ENCODE data around the gene LHFPL2.
"Not testable (repeated sequence)": the region's sequence is repeated elsewhere in the genome, so short reads cannot be mapped to it uniquely, and the experiment has no call there.

Gene LHFPL2

GRCh38 chr5:78621291-78621738 is 27.3 kb downstream of the LHFPL2 start:
- DNase-seq (ENCODE audit: low read depth in 4 of 4, low spot score in 1 of 4): no peak

DNA sequence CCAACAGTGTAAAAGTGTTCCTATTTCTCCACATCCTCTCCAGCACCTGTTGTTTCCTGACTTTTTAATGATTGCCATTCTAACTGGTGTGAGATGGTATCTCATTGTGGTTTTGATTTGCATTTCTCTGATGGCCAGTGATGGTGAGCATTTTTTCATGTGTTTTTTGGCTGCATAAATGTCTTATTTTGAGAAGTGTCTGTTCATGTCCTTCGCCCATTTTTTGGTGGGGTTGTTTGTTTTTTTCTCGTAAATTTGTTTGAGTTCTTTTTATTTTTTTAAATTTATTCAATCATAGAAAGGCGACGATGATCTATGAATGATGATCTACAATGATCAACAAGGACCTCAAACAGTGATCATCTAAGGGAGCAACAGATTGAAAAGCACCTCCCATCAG is 28.5 kb downstream of the LHFPL2 start:
- DNase-seq (ENCODE audit: low read depth in 4 of 4, low spot score in 1 of 4): not testable (repeated sequence)

GRCh38 chr5:78618303-78618702 is 30.3 kb downstream of the LHFPL2 start:
- DNase-seq (ENCODE audit: low read depth in 4 of 4, low spot score in 1 of 4): no peak

GRCh38 chr5:78615697-78616096 is 32.9 kb downstream of the LHFPL2 start:
- no peak for DNase-seq (ENCODE audit: low read depth in 4 of 4, low spot score in 1 of 4)

GRCh38 chr5:78614816-78615215 is 33.8 kb downstream of the LHFPL2 start:
- DNase-seq (ENCODE audit: low read depth in 4 of 4, low spot score in 1 of 4): no peak

DNA sequence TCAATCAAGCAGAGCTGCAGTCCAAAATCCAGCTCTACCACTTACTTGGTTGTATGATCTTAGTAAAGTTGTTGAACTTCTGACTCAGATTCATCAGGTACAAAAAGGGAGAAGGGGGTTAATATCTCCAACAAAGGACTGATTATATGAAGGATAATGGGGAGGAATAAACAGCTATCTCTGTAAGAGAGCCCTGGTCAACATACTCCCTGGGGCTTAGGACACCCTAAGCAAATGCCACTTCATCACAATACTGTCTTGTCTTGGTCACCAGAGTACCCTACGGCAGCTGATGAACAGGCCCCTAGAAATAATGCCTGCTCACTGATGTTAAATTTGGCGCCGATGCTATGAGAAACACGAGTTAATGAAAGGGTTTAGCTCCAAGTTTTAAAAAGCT is 34.8 kb downstream of the LHFPL2 start:
- DNase-seq (ENCODE audit: low read depth in 4 of 4, low spot score in 1 of 4): no peak

DNA sequence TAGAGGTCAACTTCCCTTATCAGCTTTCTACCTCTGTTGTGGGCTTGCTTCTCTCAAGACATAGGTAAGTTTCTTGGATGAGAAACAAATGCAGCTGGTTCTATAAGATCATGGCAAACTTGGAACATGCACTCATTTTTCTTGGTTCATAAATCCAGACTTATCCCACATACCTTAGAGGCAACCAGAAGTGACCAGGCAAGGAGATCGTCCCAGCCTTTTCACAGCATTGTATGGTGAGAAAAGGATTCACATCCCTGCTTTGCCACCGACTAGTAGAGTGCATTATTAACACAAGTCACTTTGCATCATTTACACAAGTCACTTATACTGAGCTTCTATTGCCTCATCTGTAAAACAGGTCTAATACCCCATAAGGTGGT is 35.4 kb downstream of the LHFPL2 start:
- no peak for DNase-seq (ENCODE audit: low read depth in 4 of 4, low spot score in 1 of 4)

GRCh38 chr5:78612227-78613150 is 36.1 kb downstream of the LHFPL2 start:
- no peak for DNase-seq (ENCODE audit: low read depth in 4 of 4, low spot score in 1 of 4)

DNA sequence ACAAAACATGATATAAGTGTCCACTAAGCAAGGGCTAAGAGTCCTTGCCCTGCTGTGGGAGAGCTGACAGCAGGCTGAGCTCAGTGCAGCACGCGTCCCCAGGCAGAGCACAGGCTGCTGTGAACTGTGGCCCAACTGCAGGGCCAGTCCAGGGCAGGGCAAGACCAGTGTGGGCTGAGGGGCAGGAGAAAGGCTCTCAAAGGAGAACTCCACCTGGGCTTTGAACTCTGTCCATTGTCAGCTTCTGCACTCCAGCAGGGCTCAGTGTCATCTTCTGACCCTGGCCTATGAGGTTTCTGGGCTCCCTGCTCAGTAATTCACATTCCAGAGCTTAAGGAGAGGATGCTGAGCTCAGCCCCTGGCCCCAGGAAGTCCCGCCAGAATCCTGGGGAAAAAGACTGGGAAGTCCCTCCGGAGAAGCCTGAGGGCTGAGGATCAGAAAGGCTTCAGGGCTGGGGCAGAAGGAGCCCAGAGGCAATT is 37.4 kb downstream of the LHFPL2 start:
- DNase-seq (ENCODE audit: low read depth in 4 of 4, low spot score in 1 of 4): no peak

GRCh38 chr5:78610636-78611035 is 37.9 kb downstream of the LHFPL2 start:
- no peak for DNase-seq (ENCODE audit: low read depth in 4 of 4, low spot score in 1 of 4)

DNA sequence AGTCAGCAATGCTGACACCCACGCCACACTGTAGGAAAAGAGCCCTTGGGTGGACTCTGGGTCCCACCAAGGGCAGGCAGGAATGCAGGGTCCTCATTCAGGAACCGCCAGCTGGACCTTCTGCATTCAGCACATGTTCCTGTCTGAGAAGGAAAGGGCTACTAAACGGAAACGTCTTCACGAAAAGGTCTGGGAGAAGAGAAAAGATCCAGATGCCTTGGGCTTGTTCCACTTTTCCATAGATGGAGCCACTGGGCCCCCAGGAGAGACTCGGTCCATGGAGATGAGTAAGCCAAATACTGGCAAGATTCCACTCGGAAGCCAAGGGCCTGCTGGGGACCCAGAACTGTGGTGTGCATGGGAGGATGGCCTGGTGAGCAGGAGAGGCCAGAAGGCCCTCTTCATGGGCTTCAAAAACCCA is 38.4 kb downstream of the LHFPL2 start:
- no peak for DNase-seq (ENCODE audit: low read depth in 4 of 4, low spot score in 1 of 4)

- DNase-seq (ENCODE audit: low read depth in 4 of 4, low spot score in 1 of 4): no peak
These were observed 40.7 kb downstream of the LHFPL2 start for GRCh38 chr5:78607864-78608263.

DNA sequence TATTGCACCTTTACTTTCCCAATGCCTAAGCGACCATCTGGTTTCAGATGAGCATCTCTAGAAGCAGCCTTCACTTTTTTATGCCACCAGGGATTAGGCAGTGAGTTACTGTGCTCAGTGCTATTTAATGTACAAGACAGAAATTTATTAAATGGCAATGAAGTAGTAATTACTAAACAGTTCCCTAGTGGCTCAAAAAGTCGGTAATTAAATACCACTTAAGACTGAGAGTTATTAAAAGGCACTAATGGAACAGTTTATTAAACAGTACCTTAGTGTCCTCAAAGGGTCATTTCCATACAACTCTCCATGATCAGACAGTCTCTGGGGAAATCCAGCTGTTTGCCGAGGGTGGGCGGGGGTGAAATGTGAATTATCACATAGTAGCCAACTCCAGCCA is 42.3 kb downstream of the LHFPL2 start:
- DNase-seq (ENCODE audit: low read depth in 4 of 4, low spot score in 1 of 4): no peak

- DNase-seq (ENCODE audit: low read depth in 4 of 4, low spot score in 1 of 4): no peak
These were observed 43.0 kb downstream of the LHFPL2 start for GRCh38 chr5:78605611-78606010.

DNA sequence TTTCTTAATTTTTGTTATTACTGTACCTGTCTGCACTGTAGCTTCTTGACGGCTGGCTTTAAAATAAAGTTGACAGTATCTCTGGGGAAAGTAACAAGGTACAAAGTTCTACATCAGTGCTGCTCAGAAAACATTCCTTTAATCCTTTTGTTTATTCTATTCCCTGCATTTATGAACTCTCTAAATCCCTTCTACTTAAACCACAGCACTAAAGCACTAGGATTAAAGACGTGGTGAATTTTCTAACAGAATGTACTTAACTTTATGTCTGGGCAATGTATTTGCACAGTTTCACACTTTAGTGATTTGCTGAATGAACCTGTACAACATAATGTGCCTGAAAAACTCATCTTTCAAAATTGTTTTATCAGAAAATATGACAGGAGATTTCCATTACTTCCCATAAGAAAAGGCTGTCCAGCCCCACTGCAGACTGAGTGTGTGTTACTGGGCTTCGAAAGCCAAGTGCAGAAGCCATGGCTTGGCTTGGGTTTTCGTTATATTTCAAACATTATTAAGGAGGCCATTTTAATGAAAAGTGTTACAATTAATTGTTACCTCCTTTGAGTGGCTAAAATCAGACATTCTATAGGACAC is 43.8 kb downstream of the LHFPL2 start:
- no peak for DNase-seq (ENCODE audit: low read depth in 4 of 4, low spot score in 1 of 4)

DNA sequence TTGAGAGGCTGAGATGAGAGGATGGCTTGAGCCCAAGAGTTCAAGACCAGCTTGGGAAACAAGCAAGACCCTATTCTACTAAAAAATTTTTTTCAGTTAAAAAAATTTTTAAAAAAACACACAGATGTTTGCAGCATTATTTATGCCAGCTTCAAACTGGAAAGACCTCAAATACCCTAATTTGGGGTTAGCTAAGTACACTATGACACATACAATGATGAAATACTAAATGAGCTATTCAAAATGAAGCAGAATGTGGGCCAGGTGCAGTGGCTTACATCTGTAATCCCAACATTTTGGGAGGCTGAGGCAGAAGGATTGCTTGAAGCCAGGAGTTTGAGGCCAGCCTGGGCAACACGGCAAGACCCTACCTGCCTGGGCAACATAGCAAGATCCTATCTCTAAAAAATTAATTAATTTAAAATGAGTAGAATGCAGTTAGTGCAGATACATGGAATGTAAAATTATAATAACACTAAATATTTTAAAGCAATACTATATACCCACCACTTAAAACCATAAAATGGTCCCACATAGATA is 44.9 kb downstream of the LHFPL2 start:
- DNase-seq (ENCODE audit: low read depth in 4 of 4, low spot score in 1 of 4): no peak

DNA sequence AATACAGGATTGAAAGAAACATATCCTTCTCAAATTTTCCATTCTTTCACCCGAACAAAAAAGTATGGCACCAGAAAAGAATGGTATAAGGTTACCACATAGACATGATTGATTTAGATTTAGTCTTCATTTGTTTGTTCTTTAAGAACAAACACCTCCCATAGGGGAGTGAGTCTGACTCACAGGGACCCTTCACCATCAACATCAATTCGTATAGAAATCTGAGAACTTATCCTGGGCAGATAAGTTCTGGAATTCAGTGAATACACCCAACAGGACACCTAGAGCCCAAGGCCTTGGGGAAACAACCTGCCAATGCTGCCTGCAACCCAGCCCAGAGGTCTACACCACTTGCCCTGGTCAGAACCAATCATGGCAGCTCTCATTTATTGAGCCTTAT is 46.2 kb downstream of the LHFPL2 start:
- DNase-seq (ENCODE audit: low read depth in 4 of 4, low spot score in 1 of 4): no peak

- no peak for DNase-seq (ENCODE audit: low read depth in 4 of 4, low spot score in 1 of 4)
These were observed 46.8 kb downstream of the LHFPL2 start for GRCh38 chr5:78601559-78602314.

GRCh38 chr5:78600687-78601414 is 47.7 kb downstream of the LHFPL2 start:
- no peak for DNase-seq (ENCODE audit: low read depth in 4 of 4, low spot score in 1 of 4)

DNA sequence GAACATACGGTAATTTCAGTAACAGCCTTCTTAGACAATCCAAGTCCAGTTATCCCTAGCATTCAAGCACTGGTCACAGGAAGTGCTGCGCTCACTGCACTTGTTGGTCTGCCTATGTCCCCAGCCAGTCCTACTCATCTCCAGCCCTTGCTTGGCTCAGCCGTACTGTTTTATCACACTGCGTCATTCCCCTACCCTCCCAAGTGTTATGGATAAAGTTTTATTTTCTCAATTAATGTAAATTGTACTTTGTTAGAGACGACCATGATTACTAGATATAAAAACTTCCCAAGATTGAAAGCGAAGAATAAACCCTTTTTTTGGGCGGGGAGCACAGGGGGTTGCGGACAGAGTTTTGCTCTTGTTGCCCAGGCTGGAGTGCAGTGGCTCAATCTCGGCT is 49.6 kb downstream of the LHFPL2 start:
- DNase-seq (ENCODE audit: low read depth in 4 of 4, low spot score in 1 of 4): no peak

DNA sequence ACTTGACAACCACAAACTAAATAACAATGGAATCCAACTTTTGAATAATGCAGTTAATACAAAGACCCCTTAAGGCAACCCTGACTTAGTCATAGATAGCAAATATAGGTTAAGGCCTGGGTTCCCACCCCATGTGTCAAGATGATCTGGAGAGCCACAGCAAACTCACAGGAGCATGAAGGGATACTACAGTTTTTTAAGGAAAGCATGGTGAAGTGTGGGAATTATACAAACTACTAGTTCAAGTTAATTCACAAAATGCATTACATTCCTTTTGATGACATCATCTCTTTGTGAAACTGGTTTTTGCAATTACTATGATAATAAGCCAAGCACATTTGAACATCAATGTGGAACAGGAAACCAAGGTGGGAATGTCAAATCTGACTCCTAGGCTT is 50.6 kb downstream of the LHFPL2 start:
- no peak for DNase-seq (ENCODE audit: low read depth in 4 of 4, low spot score in 1 of 4)
